ENCODE measurements around the gene PRC1. TPM values are rescaled to one million over a fixed set of nuclear protein-coding genes. Genes with fewer than 3 reads are reported as not detected.

PRC1 gene
- total RNA-seq, 1 donor from 2014 or later: 56.9 TPM

- Mint-ChIP-seq H3K27me3 (ENCODE audit: low read depth) (no peaks in the 10 kb centered on the region), H3K9me3 (no peaks in the 10 kb centered on the region), H3K27ac (no peak overlapping the region), H3K4me3 (no peak overlapping the region), H3K36me3 (peaks cover 6% of the 10 kb centered on the region), H3K4me1 (peaks cover 35% of the 10 kb centered on the region)
- no peak for DNase-seq (ENCODE audit: low spot score in 2 of 2, unreplicated experiment in 2 of 2)
- no peak for TF ChIP-seq CTCF (IDR thresholded peaks at IDR 0.05; ENCODE audit: unreplicated experiment)
Measured at GRCh38 chr15:90989040-90989768, 5.1 kb downstream of the PRC1 start.

DNA sequence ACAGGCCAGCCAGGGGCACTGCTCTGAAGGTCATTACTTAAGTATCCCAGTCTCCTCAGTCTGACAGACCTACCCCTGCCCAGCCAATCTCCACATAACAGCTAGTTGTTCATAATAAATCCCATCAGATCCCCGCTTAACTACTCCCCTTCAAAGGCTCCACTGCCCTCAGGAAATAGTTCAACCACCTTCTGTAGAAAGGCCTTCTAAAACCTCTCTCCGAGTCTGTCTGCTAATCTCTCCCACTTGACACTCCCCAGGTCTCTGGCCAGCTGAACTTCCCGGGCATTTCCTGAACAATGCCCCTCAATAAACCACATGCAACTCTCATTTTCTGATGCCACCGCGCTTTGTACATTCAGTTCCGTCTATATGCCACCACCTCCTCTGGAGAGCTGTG is 6.0 kb downstream of the PRC1 start:
- TF ChIP-seq CTCF (IDR thresholded peaks at IDR 0.05; ENCODE audit: unreplicated experiment): no peak
- H3K36me3 Mint-ChIP-seq: peaks cover 10% of the 10 kb centered on the region
- no peak for DNase-seq (ENCODE audit: low spot score in 2 of 2, unreplicated experiment in 2 of 2)
- no peaks in the 10 kb centered on the region for H3K27me3 Mint-ChIP-seq (ENCODE audit: low read depth)
- no peaks in the 10 kb centered on the region for H3K9me3 Mint-ChIP-seq
- peaks cover 32% of the 10 kb centered on the region for H3K4me1 Mint-ChIP-seq
- H3K27ac Mint-ChIP-seq: peak overlapping the region; percentile 72
- no peak overlapping the region for H3K4me3 Mint-ChIP-seq

DNA sequence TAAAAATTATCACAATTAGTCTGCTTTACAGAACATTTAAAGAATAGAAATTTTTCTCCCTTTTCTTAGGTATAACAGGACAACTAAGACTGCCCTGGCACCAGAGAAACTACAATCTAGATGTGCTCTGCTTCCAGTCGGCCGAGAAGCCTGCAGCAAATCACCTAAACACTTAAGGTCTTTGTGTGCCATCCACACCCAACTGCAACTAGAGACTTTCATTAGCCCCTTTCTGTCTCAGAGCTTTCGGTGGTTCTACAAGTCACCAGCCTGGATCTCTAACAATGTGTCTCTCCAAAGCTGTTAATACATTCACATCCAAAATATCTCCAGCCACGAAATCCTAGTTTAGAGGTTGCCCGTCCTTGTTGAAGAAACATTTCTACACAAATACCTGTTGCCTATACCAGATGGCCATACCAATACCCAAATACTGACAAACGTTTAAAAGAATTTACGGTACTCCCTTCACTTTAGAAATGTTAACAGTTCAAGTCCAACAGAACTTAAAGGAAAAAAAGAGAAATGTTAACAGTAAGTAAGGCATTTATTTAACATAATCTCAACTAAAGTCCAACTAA is 6.7 kb downstream of the PRC1 start:
- Mint-ChIP-seq H3K27ac (peak overlapping the region; percentile 72), H3K4me1 (peaks cover 26% of the 10 kb centered on the region), H3K9me3 (no peaks in the 10 kb centered on the region), H3K36me3 (peaks cover 16% of the 10 kb centered on the region), H3K27me3 (ENCODE audit: low read depth) (no peaks in the 10 kb centered on the region), H3K4me3 (no peak overlapping the region)
- DNase-seq (ENCODE audit: low spot score in 2 of 2, unreplicated experiment in 2 of 2): no peak
- no peak for TF ChIP-seq CTCF (IDR thresholded peaks at IDR 0.05; ENCODE audit: unreplicated experiment)

DNA sequence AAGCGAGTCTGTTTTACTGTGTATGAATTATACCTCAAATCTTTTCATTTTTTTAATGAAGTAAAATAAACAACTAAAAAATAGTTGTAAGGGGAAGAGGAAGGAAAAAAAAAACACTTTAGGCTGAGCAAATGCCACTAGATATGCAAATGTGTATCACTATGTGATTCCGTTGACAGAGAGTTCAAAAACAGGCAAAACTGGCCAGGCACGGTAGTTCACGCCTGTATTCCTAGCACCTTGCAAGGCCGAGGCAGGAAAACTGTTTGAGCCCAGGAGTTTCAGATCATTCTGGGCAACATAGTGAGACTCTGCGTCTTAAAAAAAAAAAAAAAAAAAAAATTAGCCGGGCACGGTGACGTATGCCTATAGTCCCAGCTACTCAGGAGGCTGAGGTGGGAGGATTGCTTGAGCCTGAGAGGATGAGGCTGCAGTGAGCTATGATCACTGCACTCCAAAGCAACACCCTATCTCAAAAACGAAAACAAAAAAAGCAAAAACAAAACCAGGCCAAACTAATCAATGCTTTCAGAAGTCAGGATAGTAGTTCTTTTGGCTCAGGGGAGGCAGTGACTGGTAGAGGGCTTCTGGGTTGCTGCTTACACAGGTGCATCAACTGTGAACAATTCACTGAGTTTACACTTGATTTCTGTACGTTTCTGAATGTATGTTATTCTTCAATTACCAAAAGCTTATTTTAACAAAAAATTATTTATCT is 7.4 kb downstream of the PRC1 start:
- no peaks in the 10 kb centered on the region for H3K9me3 Mint-ChIP-seq
- no peak for DNase-seq (ENCODE audit: low spot score in 2 of 2, unreplicated experiment in 2 of 2)
- H3K27me3 Mint-ChIP-seq (ENCODE audit: low read depth): no peaks in the 10 kb centered on the region
- H3K36me3 Mint-ChIP-seq: peaks cover 20% of the 10 kb centered on the region
- TF ChIP-seq CTCF (IDR thresholded peaks at IDR 0.05; ENCODE audit: unreplicated experiment): no peak
- H3K4me3 Mint-ChIP-seq: no peak overlapping the region
- H3K27ac Mint-ChIP-seq: peak overlapping the region; percentile 86
- H3K4me1 Mint-ChIP-seq: peaks cover 24% of the 10 kb centered on the region

- Mint-ChIP-seq H3K27me3 (ENCODE audit: low read depth) (no peaks in the 10 kb centered on the region), H3K4me1 (peaks cover 10% of the 10 kb centered on the region), H3K9me3 (no peaks in the 10 kb centered on the region), H3K27ac (no peak overlapping the region), H3K36me3 (peaks cover 43% of the 10 kb centered on the region), H3K4me3 (no peak overlapping the region)
- no peak for TF ChIP-seq CTCF (IDR thresholded peaks at IDR 0.05; ENCODE audit: unreplicated experiment)
- no peak for DNase-seq (ENCODE audit: low spot score in 2 of 2, unreplicated experiment in 2 of 2)
Measured at GRCh38 chr15:90982135-90982534, 12.2 kb downstream of the PRC1 start.
